HG02610 (cell line): ENCODE measurements around the gene UBE2U.
"Not testable (repeated sequence)": the region's sequence is repeated elsewhere in the genome, so short reads cannot be mapped to it uniquely, and the experiment has no call there.

Source experiments
- ATAC-seq: cut with Tn5 transposase; IDR thresholded peaks from one replicate; pipeline ENCODE4 v1.9.1; 2021; ENCODE audit warnings: mild to moderate bottlenecking, moderate library complexity; ENCODE audit not compliant: unreplicated experiment

Gene UBE2U

DNA sequence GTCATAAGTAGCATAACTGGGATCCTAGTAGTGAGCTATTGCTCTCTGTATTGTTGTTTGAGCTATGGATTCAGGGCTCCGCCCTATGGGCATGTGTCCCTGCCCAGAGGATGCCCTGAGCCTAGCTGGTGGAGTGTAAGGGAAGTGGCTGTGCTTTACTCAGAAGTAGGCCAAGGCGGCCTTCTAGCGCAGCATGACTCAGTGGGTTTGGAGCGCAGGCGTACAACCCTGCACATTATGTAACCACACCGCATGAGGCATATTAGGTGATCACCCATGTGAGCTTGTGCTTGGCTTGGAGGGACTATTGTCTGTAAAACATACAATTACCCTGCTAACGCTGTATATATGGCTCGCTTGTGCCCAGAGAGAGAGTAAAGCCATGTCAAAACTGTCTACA lies 11.1 kb upstream of the UBE2U start:
- ATAC-seq, result no peak

DNA sequence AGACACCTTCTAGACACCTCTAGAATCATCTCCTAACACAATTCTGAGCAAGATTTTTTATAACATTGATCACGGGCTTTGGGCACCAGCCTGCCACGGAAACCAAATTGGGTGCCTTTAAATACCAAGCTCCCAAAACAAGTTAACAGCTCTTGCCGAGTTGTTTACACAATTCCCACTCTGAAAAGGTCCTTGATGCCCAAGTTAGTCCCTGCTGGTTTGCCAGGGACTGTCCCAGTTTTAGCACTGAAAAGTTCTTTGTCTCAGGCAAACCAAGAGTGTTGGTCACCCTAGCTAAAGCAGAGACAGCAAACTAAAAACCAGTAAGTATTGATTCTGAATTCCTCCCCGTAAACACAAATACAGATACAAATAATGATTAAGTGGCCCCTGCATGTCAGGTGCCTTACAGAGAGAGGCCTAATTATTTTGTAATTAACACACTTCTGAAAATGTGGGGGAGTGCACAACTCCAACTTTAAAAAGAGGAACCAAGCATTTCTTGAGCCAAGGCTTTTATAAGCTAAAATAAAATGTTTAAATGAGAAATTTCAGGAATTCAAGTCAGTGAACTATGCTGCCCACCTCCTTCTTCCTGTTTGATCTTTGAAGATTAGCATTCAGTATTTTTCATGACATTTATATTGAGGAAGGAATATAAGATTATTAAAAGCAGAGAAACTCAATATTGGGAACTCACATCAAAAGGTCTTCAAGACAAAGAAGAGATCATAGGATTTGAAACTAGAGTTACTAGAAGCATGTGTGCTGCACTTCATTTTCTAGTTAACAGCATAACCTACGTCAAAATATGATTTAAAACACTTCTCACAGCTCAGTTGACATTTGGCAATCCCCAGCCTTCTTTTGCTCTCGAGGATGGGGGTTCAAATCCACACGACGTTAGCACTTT lies 9.0 kb upstream of the UBE2U start:
- ATAC-seq, result no peak

DNA sequence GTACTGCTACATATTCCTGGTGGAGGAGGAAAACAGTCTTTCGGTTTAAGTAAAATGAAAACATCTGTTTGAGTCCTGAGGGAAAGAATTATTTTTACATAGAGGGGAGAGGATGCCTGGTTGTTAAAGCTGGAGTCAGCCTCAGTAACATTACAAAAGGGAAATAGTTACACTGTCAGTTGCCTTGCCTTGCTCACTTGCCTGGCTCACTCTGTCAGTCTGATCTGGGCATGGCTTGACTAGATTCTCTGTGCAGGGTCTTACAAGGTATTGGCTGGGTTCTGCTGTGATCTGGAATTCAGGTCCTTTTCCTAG lies 8.4 kb upstream of the UBE2U start:
- ATAC-seq, result no peak

DNA sequence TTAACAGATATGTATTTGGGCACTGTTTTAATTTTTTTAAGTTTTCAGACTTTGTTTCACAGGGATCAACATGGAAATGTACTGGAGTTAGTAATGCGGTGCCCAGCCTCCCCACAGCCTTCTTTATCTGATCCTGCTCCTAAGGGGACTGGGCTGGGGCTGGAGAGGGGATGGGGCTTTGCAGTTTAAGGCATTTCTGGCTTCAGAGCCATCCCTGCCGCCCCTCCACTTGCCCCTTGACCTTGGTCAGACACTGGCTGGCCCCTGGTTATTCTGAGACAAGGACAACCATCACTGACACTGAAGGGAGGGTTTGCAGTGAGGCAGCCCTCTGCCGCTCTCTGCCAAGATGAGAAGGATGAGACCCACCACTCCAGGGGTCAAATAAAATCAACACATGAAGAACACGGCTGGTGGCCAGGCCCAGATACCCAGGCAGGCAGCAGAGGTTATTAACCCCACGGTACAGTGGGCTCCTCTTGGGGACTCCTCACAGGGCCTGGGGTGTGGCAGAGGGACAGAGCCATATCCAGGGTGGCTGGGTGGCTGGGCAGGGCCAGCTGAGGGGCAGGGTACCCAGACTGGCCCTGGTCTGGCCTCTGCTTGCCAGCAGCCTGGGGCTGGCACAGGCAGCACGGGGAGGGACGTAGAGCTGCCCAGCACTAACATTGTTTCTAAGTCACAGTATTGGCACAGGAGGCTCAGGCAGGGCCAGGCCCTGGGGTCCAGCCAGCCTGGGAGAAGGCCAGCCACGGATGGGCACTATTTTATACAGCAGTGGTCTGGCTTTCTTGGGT lies 7.2 kb upstream of the UBE2U start:
- ATAC-seq, result no peak

DNA sequence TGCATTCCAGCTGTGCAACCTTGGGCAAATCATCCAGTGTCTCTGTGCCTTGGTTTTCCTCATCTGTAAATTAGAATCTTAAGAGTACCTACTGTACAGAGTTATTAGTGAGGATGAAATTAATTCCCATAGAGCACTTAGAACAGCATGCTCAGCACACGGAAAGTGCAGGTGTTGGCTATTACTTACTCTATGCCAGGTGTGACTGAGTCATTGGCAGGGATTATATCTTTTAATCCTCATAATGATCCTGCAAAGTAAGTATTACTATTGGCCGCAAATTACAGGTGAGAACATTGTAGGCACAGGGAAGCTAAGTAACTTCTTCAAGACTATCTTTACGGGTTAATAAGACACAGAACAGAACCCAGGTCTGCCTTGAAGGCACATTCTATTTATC lies 6.3 kb upstream of the UBE2U start:
- ATAC-seq, result no peak

DNA sequence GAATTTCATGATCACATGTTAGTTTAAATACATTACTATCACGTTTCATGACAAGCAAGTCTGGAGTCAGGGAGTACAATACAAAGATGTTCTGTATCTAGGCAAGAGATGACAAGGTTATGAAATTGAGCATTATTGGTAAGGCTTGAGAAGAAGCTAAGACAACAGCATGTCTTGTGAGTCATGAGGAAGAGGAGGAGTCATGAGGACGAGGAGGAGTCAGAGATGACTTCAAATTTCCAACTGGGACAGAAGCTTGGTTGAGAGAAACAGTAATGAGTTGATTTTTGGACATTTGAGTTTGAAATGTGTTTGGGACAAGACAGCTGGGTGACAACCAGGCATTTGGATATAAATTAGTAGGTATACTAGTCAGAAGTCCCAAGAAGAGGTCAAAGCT lies 4.3 kb upstream of the UBE2U start:
- ATAC-seq, result no peak

DNA sequence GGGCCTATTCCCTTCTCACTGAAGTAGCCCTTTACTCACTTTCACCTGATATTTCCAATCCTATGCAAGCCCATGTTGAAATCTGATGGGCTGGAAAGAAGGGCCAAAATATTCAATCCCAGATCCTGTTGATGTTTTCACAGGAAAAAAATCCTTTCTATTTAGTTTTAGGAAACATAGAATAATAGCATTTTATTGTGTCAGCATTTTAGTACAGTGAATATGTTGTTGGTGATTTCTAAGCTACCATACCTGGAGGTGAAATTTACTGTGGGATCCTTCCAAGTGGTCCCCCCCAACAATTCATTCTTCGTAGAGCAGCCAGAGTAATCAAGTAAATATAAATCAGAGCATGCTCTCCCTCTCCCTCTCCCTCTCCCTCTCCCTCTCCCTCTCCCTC lies 3.4 kb upstream of the UBE2U start:
- no peak for ATAC-seq

DNA sequence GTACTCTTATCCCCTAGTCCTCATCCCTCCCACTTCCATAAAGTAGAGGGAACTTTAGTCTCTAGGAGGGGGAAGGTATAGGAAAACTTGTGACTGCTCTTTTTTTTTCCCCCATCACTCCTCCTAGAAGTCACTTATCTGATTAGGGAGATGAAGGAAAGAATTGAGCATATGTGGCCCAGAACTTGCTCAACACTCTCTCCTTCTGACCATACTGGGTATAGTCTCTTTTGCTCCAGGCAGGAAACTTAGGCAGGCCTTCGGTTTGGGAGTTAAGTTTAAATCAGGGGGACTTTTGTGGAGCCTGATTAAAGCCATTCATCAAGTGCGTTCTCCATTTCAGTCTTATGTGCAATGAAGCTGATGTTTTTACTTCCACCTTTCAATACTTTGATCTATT lies 5.8 kb downstream of the UBE2U start:
- no peak for ATAC-seq

DNA sequence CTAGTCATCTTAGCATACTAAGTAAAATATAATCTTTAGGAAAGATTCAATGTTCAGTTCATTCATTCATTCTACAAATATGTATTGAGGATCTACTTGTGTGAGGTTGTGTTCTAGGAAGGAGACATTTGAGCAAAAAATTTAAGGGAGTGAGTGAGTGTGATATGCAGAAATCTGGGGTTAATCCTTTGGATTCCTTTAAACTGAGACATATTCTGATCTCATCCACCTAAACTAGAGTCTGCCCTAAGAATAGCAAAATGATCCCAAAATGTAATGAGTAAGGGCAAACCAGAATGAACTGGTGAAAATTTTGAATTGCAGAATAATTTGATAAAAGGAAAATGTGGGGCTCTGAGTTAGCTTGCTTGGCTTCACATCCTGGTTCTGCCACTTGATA lies 8.6 kb downstream of the UBE2U start:
- no peak for ATAC-seq

DNA sequence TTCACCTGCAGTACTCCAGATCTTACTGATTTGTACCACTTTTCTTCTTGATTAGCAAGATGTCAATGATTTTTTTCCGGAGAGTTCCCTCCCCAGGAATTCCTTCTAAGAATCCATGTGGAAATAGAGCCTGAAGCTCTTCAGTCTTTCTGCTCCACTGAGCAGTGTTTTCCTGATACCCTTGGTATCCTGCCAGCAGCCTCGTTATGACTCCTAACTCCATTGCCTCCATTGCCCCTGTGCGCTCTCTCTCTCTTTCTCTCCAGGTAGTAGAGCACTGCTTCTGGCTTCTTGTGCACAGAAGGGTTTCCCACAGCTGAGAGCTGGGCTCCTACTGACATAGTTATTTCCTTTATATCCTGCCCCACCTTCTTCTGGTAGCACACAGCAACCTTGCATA lies 12.2 kb downstream of the UBE2U start:
- ATAC-seq, result no peak

DNA sequence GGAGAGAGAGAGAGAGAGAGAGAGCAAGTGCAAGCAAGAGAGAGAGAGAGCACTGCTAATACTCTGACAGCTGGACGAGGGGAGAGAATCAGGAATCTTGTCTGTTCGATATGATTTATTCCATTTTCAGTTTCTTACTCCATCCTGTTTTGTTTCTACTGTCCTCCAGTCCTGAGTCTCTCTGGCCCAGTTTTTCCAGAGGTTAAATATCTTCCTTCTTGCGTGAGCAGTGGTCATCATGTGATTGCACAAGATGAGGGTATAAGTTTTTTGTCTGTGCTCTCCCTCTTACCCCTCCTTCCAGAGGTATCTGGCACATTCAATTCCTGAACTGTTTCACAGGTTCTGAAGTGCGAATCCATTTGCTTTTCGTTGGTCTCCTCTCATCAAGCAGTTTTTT lies 16.8 kb downstream of the UBE2U start:
- ATAC-seq, result no peak

DNA sequence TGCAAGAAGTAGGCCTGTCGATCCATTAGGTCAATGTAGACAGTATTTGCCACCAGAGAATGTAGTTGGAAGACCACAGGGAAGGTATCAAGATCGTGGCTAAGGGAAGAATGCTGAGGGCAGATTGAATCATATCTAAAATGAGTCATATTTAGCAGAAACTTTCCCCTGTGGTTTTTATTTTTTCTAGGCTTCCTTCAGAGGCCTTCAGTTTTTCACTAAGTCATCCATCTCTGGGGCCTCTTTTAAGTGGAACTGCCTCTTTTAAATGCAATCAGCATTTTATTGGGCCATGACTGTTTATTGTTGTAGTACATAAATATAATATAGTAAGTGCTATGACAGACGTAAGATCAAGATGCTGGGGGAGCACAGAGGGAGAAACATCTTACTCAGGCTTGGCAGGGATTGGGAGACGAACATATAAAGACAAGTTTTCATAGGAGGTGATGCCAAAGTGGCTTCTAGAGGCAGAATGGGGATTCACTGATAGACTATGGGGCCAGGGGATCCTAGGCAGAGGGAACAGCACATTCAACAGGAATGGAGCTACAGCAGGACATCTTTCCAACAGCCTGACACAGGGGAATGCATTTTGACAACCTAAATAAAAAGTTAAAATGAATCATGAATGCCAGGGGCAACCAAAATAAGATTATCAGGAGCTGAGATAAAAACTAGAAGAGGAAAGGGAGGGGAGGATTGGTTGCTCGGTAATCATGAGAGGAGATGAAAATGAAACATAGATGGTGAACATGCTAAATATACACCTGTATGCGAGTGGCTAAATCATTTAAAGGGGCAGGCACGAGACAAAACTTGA lies 20.1 kb downstream of the UBE2U start:
- ATAC-seq, result peak; percentile 93

DNA sequence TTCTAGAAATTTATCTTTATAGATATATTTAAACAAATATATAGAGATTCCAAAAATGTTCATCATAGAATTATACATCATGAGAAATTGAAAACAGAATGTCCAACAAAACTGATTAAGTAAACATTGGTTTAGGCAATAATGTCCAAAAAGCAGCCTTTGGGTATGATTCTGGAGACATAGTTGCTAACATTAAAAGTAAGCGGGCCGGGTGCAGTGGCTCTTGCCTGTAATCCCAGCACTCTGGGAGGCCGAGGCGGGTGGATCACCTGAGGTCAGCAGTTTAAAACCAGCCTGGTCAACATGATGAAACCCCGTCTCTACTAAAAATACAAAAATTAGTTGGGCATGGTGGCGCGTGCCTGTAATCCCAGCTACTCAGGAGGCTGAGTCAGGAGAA lies 20.8 kb downstream of the UBE2U start:
- not testable (repeated sequence) for ATAC-seq

DNA sequence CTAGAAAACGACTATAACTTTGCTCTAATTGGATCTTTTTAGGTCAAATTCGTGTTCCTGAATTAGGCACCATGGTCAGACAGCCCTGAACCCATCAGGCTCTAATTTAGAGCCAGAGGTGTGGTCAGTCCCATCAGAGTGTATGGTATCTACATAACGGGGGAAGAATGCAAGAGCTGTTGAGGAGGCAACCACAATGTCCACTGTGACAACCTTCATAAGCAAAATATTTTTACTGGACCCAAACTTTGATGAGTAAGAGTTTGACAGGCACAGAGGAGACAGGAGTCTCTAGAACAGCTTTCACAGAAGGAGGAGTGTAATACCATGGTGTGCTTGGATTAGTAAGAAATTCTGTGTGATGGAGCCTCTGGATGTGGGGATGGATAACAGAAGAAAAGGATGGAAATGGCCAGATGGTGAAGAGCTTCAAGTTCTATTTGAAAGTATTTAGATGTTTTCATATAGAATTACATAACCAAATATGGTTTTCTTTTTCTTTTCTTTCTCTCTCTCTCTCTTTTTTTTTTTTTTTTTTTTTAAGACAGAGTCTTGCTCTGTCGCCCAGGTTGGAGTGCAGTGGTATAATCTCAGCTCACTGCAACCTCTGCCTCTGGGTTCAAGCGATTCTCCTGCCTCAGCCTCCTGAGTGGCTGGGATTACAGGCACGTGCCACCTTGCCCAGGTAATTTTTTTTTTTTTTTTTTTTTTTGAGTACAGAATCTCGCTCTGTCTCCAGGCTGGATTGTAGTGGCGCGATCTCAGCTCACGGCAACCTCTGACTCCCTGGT lies 24.9 kb downstream of the UBE2U start:
- no peak for ATAC-seq

DNA sequence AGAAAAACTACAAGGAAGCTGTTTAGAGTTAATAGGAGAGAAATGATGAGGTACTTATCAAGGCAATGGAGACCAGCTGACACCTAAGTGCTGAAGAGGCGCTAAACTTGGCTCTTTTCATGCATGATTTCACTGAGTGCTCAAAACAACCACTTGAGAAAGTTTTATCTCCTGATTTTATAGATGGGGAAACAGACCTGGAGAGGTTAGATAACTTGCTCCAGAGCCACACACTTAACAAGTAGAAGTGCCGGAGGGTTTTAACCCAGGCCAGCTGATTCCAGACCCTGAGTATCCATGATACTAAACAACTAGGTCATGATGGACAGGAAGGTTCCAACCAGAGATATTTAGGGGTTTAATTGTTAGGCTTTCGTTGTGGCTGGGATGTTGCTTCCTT lies 25.9 kb downstream of the UBE2U start:
- no peak for ATAC-seq

DNA sequence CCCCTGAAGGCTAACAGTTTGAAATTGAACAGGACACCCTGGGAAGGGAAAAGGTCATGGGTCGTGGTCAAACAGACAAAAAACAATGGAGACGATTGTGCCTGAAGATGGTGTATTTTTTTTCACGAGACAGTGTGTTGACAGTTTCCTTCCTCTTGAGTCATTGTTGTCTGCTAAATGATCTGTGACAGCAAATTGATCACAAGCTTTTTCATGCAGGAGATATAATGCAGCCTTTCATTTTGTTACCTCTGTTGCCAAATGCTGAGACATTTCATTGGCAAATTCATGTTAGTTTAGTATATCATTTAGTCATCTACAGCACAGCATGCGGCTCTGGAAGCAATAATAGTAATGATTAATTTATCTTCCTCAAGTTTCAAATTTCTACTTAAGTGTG lies 27.7 kb downstream of the UBE2U start:
- no peak for ATAC-seq

DNA sequence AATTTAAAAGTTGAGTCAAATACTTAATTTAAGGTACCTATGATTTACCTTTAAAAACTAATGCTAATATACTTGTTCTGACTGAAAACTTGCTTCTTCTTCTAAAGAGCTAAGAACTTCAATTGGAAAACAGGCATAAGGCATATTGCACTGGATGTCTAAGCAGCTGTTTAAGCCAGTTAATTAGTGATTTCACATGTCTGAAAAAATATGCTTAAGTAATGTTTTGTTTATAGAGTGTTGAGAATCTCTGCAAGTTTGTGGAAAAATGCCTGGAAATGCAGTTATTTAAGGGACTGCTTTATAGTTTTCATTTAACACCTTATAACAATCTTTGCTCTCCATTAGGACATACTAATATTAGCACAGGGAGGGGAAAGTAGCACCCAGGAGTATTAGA lies 28.2 kb downstream of the UBE2U start:
- no peak for ATAC-seq

DNA sequence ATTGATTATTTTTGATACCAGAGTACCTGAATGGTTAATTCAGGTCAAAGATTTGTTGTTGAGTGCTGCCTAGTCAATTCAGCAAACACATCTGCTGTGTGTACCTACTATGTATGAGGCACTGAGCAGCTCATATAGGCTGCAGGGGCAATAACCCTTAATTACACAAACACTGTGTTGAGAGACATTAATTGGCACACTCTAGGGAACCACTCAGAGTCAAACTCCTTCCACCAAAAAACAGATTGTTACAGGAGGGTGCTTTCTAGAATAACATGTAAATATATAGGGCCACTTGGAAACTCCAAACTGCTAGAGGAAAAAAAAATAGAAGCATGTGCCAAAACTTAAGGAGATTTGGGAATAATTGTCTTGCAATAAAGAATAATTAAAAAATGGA lies 31.3 kb downstream of the UBE2U start:
- no peak for ATAC-seq

DNA sequence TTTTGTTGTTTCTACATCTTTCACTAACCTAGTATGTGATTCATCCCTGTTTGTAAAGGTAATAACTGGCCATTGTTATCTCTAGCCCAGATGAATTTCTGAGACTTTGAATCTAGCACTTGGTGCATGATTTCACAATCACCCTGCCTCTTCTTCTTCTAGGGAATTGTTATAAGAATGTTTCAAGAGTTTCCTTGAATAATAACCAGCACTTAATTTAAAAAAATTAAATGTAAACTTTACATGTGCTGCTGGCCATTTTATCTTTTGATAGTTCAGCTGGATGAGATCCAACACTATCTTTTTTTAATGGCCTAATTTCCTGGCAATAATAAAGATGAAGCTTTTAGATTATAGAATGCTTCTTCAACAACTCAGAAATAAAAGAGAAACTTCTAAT lies 31.8 kb downstream of the UBE2U start:
- ATAC-seq, result no peak

DNA sequence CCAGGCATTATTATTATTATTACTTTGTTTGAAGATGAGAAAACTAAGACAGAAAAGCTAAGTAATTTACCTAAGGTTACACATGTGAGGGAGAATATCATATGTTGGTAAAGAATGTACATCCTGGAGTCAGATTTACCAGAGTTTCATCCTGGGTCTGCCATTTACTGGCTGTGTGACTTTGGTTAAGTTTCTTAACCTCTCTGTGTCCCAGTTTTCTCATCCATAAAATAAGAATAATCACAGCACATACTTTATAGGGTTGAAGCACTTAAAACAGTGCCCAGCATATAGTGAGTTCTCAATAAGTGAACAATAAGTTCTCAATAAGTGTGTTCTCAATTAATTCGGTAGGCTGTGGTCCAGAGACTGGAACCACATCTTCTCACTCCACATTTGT lies 32.5 kb downstream of the UBE2U start:
- no peak for ATAC-seq

DNA sequence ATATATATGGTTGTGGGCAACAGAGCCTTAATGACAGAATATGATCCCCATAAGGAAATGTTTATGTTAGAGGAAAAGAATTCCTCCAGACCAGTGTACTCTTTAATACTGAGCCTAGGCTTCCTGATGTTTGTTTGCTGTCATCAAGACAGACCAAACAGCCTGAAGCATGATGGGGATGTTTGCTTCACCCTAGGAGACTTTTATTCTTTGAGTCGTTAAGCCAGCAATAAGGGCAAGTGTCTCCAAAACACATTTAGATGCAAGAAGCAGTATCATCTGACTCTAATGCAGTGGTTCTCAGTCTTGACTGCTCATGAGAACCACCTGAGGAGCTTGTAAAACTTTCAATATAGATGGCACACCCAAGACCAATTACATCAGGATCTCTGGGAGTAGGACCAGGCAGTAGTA lies 33.1 kb downstream of the UBE2U start:
- no peak for ATAC-seq
